Thoracic aorta (tissue), 2 donors: Measurements from ENCODE around the gene CD8A. TPM values are rescaled to one million over a fixed set of nuclear protein-coding genes. Genes with fewer than 3 reads are reported as not detected.
"Not testable (repeated sequence)": the region's sequence is repeated elsewhere in the genome, so short reads cannot be mapped to it uniquely, and the experiment has no call there.

Experiments
- ATAC-seq: fragments of 150-250 bp; one replicate; pipeline ENCODE4 v1.8.0; 2017; ENCODE audit warnings: low read depth; ENCODE audit not compliant: insufficient number of reproducible peaks, low FRiP score
- DNase-seq: peaks from one replicate; pipeline ENCODE4 v3.0.0-alpha.2; 2020; ENCODE audit warnings: low spot score
- H3K27ac ChIP-seq, 2 donors: fragments of 200-600 bp; sonication (generic); 1 replicate in 1 of 2; 2 replicates in 1 of 2; pipeline ENCODE4 v1.5.1; 2016; ENCODE audit warnings: mild to moderate bottlenecking in 2 of 2, moderate library complexity in 2 of 2
- H3K27me3 ChIP-seq: fragments of 200-600 bp; sonication (generic); replicated peaks from 2 replicates; pipeline ENCODE4 v1.6.0; 2016; ENCODE audit warnings: mild to moderate bottlenecking; ENCODE audit not compliant: insufficient read depth
- H3K36me3 ChIP-seq: fragments of 200-600 bp; sonication (generic); one replicate; pipeline ENCODE4 v1.5.1; 2016
- H3K4me1 ChIP-seq, 2 donors: fragments of 200-600 bp; sonication (generic); 1 replicate in 1 of 2; 2 replicates in 1 of 2; pipeline versions ENCODE4 v1.5.1 to v1.6.0; 2016; ENCODE audit warnings: low read depth in 2 of 2, mild to moderate bottlenecking in 1 of 2; ENCODE audit not compliant: control insufficient read depth in 1 of 2
- H3K4me3 ChIP-seq: fragments of 200-600 bp; sonication (generic); 2 replicates; pipeline ENCODE4 v1.5.1; 2016; ENCODE audit warnings: mild to moderate bottlenecking
- H3K9me3 ChIP-seq: fragments of 200-600 bp; sonication (generic); 2 replicates; pipeline ENCODE4 v1.5.1; 2016
- total RNA-seq, 2 donors: library from RNA; depleted of rRNA; stranded (reverse); fragments of >200 nt; gene quantifications; one replicate each; pipeline versions ENCODE4 v1.1.0 to v1.2.3, GENCODE V29; 2016
- TF ChIP-seq, protein P1 (sequence below): fragments of 200-600 bp; sonication (generic); IDR thresholded peaks from one replicate; pipeline ENCODE4 v1.5.1; 2019; ENCODE audit warnings: antibody characterized with exemption

Gene CD8A
- total RNA-seq, 2 donors from 2014 or later = 3.4 to 4.4 TPM

DNA sequence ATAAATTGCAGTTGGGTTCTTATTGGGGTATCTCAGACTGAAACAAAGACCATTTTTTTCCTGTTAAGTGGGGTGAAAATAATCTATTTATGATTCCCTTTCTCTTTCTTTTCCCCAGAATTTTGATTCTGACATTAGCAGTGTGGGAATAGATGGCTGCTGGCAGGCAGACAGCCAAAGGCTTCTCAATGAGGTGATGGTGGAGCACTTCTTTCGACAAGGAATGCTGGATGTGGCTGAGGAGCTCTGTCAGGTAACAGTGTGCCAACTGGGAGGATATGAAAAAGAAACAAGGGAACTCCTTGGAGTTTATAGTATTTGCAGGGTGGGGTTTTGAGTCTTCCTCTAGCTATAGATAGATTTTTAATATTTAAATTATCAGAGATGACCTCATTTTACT is 38.9 kb downstream of the CD8A start:
- Histone ChIP-seq H3K4me3 (no peak overlapping the region), H3K4me1 (no peaks in the 10 kb centered on the region), H3K36me3 (peaks cover 19% of the 10 kb centered on the region), H3K9me3 (peaks cover 3% of the 10 kb centered on the region), H3K27ac (no peak overlapping the region), H3K27me3 (no peaks in the 10 kb centered on the region)
- TF ChIP-seq, protein P1, sequence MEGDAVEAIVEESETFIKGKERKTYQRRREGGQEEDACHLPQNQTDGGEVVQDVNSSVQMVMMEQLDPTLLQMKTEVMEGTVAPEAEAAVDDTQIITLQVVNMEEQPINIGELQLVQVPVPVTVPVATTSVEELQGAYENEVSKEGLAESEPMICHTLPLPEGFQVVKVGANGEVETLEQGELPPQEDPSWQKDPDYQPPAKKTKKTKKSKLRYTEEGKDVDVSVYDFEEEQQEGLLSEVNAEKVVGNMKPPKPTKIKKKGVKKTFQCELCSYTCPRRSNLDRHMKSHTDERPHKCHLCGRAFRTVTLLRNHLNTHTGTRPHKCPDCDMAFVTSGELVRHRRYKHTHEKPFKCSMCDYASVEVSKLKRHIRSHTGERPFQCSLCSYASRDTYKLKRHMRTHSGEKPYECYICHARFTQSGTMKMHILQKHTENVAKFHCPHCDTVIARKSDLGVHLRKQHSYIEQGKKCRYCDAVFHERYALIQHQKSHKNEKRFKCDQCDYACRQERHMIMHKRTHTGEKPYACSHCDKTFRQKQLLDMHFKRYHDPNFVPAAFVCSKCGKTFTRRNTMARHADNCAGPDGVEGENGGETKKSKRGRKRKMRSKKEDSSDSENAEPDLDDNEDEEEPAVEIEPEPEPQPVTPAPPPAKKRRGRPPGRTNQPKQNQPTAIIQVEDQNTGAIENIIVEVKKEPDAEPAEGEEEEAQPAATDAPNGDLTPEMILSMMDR = no peak
- DNase-seq (no peak), ATAC-seq (no peak)

DNA sequence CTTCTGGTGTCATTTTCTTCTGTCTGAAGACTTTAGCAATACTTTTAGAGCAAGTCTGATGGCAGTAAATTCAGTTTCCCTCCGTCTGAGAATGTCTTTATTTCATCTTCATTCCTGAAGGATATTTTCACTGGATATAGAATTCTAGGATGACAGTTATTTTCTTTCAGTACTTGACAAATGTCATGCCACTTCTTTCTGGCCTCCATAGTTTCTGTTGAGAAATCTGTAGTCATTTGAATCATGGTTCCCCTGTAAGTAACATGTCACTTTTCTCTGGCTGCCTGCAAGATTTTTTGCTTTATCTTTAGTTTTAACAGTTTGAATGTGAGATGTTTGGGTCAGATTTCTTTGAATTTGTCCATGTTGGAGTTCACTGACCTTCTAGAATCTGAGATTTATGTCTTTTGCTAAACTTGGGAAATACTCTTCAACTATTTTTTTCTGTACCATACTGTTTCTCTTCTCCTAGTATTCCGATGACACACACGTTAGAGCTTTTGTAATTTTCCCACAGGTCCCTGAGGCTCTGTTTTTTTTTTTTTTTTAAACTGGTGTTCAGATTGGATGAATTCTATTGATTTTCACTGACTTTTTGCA is 40.4 kb downstream of the CD8A start:
- TF ChIP-seq, protein P1 = no peak
- H3K4me1 ChIP-seq = no peaks in the 10 kb centered on the region
- no peak for ATAC-seq

DNA sequence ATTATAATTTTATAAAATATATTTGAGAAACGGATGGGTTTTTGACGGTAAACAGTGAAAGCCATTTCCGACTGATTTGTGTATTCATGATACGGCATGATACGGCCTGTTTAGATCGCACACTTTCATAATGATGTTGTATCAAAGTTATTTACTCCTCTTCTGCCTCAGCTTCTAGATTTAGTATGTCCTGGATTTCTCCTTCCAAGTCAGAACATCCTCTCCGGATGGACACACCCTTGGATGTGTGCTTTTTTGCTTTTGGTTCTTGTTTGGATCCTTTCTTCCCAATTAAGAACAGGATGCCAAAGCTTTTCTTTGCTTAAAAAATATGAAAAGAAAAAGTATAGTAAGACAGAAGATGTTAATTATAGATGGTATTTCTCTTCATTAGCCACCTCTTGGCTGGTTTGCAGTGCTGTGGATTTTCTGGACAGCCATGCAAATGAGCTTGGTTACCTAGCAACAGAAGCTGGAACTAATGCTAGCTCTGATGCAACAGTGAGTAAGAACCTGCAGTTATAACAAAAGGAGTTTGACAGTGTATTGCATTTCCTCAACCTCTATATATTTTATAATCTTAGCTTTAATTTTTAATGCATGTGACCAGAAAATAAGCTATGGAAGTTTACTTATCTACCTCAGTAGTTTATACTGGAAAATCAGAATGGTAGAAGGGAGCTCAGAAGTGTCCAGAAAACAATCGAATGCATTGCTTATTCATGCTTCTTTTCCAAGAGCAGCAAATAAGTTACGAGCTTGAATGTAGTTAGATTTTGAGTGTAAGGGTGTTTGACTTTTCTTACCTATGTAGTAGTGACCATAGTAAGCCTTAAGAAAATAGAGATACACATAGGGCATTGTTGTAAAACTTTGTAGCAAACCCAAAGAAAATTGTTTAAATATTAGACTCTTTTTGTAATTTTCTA is 42.7 kb downstream of the CD8A start:
- ATAC-seq = no peak
- Histone ChIP-seq H3K4me1 (no peaks in the 10 kb centered on the region), H3K9me3 (peaks cover 3% of the 10 kb centered on the region), H3K4me3 (no peak overlapping the region), H3K27ac (no peak overlapping the region), H3K36me3 (peaks cover 10% of the 10 kb centered on the region), H3K27me3 (no peaks in the 10 kb centered on the region)
- DNase-seq = no peak
- TF ChIP-seq, protein P1 = no peak

More for the DNA sequence above, 40.4 kb downstream of the CD8A start:
- H3K9me3 ChIP-seq = peaks cover 3% of the 10 kb centered on the region
- peaks cover 19% of the 10 kb centered on the region for H3K36me3 ChIP-seq
- H3K27ac ChIP-seq = no peak overlapping the region
- H3K4me3 ChIP-seq = no peak overlapping the region
- no peak for DNase-seq
- H3K27me3 ChIP-seq = no peaks in the 10 kb centered on the region

DNA sequence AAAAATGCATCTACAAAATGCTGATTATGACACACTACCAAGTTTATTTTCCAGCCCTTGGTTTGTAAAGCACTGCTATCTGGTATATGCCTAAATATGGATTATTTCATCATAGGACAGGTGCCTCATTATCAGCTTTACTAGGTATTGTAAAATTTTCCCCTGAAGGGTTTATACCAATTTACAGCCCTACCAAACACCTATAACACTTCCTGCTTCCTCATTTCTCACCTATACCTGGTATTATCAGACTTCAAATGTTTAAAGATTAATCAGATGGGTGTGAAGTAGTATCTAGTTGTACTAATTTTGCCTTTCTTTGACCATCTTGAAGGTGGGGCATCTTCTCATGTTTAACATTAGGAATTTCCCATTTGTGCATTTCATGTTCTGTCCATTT is 43.8 kb downstream of the CD8A start:
- H3K27ac ChIP-seq = no peak overlapping the region
- H3K27me3 ChIP-seq = no peaks in the 10 kb centered on the region
- no peak for DNase-seq
- TF ChIP-seq, protein P1 = no peak
- ATAC-seq = no peak
- H3K9me3 ChIP-seq = peaks cover 3% of the 10 kb centered on the region
- H3K4me1 ChIP-seq = no peaks in the 10 kb centered on the region
- H3K36me3 ChIP-seq = no peaks in the 10 kb centered on the region
- no peak overlapping the region for H3K4me3 ChIP-seq

DNA sequence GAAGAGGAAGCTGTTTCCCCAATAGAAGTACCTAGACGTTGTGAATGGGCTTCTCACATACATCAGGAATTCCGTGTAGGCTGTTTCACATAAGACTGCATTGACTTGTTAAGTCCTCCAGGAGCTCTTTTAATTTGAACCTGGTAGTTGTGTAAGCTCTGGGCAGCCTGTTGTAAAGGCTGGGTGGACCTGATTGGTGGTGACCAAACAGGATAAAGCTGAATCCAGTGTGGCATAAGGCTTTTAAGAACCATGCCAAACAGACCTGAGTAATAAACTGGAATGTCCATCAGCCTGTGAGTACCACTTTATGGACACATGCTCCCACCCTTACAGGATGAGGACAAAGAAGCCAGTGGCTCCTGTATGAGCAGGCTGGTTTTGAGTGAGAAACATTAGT is 46.6 kb downstream of the CD8A start:
- ATAC-seq = no peak
- Histone ChIP-seq H3K27me3 (no peaks in the 10 kb centered on the region), H3K4me1 (no peaks in the 10 kb centered on the region), H3K4me3 (no peak overlapping the region), H3K27ac (no peak overlapping the region), H3K36me3 (no peaks in the 10 kb centered on the region), H3K9me3 (no peaks in the 10 kb centered on the region)
- TF ChIP-seq, protein P1 = no peak
- no peak for DNase-seq

DNA sequence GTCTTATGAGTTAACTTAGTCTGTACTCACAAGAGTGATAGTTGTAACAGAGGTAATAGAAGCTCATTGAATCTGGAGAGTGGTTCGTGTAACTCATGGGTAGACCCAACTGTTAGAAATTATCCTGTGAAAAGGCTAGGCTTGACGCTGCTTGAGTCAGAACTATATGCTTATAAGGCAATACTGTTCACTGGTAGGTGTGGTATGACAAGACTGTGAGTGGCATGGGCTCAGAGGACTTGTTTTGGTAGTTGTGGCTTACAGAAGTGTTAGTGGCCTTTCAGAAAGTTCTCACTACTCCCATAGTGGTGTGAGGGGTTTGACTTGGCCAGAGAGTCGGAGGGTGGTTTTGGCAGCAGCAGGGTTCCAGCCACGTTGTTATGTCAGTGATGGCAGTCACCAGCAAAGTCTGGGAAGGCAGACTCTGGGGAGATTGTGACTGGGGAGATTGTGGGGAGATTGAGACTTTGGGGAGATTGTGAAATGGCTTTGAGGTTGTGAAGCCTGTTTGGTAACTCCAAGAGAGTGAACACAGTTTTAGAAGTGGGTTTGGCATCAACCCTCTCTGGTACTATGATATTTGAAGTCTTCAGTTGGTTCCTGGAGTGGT is 48.7 kb downstream of the CD8A start:
- not testable (repeated sequence) for H3K27ac ChIP-seq, H3K27me3 ChIP-seq, H3K36me3 ChIP-seq, ATAC-seq, H3K9me3 ChIP-seq, H3K4me1 ChIP-seq, H3K4me3 ChIP-seq, DNase-seq

DNA sequence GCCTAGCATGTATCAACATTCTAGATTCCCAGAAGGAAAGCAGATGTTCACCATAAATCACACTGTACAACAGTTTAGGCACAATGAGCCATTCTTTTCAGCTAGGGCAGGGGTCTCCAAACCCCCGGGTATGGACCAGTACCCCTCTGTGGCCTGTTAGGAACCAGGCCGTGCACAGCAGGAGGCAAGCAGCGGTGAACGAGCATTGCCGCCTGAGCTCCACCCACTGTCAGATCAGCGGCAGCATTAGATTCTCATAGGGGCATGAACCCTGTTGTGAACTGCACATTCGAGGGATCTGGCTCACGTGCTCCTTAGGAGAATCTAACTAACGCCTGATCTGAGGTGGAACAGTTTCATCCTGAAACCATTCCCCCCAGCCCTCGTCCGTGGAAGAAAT is 50.8 kb downstream of the CD8A start:
- H3K27me3 ChIP-seq, H3K27ac ChIP-seq, H3K4me3 ChIP-seq, DNase-seq, H3K36me3 ChIP-seq, ATAC-seq, H3K4me1 ChIP-seq, H3K9me3 ChIP-seq: not testable (repeated sequence)
